ENCODE measurements around the gene NUMBL.

GRCh38 chr19:40721936-40722661 is 31.6 kb upstream of the NUMBL start:
- TF ChIP-seq CTCF (IDR thresholded peaks at IDR 0.05; ENCODE audit: low read depth, low read length, missing input control): no peak
- TF ChIP-seq REST (IDR thresholded peaks at IDR 0.05): no peak
- no peak for TF ChIP-seq FOXA1 (IDR thresholded peaks at IDR 0.05)

Data from liver (tissue), 2 donors.